Muscle layer of colon (tissue), 2 donors: ENCODE results near the gene CBX6.

Experiments
- H3K27ac ChIP-seq: one replicate; pipeline ENCODE4 v1.7.0; 2013; ENCODE audit warnings: low read depth, mild to moderate bottlenecking, low read length, moderate library complexity
- H3K27me3 ChIP-seq, 2 donors: one replicate each; pipeline ENCODE4 v1.7.0; 2013; ENCODE audit warnings: low read length in 2 of 2, mild to moderate bottlenecking in 2 of 2; ENCODE audit not compliant: insufficient read depth in 2 of 2, control insufficient read depth in 1 of 2
- H3K36me3 ChIP-seq: one replicate; pipeline ENCODE4 v1.7.0; 2013; ENCODE audit warnings: mild to moderate bottlenecking, low read length; ENCODE audit not compliant: insufficient read depth
- H3K4me1 ChIP-seq: one replicate; pipeline ENCODE4 v1.7.0; 2013; ENCODE audit warnings: mild to moderate bottlenecking, low read length; ENCODE audit not compliant: insufficient read depth
- H3K4me3 ChIP-seq, 2 donors: one replicate each; pipeline ENCODE4 v1.7.0; 2013; ENCODE audit warnings: low read length in 2 of 2, low read depth in 1 of 2, mild to moderate bottlenecking in 1 of 2, moderate library complexity in 1 of 2
- H3K9ac ChIP-seq: one replicate; pipeline ENCODE4 v1.7.0; 2013; ENCODE audit warnings: low read length
- H3K9me3 ChIP-seq: one replicate; pipeline ENCODE4 v1.7.0; 2013; ENCODE audit warnings: mild to moderate bottlenecking, low read length
- donor health status: abdominal sarcoma.
- donor health status: Adenocarcinoma of cecum.

CBX6 gene

GRCh38 chr22:38843201-38843656, 28.8 kb downstream of the CBX6 start:
- Histone ChIP-seq H3K4me1 (peaks cover 6% of the 10 kb centered on the region), H3K27me3 (peaks cover 0 to 12% of the 10 kb centered on the region in 2 donors), H3K9me3 (no peaks in the 10 kb centered on the region), H3K4me3 (peak overlapping the region; percentile 49), H3K27ac (peak overlapping the region; percentile 49), H3K9ac (peak overlapping the region; percentile 33), H3K36me3 (no peaks in the 10 kb centered on the region)

- no peaks in the 10 kb centered on the region for H3K9me3 ChIP-seq
- no peaks in the 10 kb centered on the region for H3K36me3 ChIP-seq
- peak overlapping the region; percentile 49 for H3K27ac ChIP-seq
- H3K9ac ChIP-seq: peak overlapping the region; percentile 33
- H3K27me3 ChIP-seq: peaks cover 0 to 12% of the 10 kb centered on the region in 2 donors
- peaks cover 6% of the 10 kb centered on the region for H3K4me1 ChIP-seq
- peak overlapping the region; percentile 49 for H3K4me3 ChIP-seq
These were observed 29.4 kb downstream of the CBX6 start for GRCh38 chr22:38842512-38843200.

- Histone ChIP-seq H3K36me3 (no peaks in the 10 kb centered on the region), H3K9ac (no peak overlapping the region), H3K27ac (no peak overlapping the region), H3K27me3 (peaks cover 0 to 12% of the 10 kb centered on the region in 2 donors), H3K4me1 (peaks cover 6% of the 10 kb centered on the region), H3K4me3 (no peak overlapping the region), H3K9me3 (no peaks in the 10 kb centered on the region)
These were observed 30.4 kb downstream of the CBX6 start for GRCh38 chr22:38841635-38842034.

- H3K4me3 ChIP-seq: no peak overlapping the region
- no peak overlapping the region for H3K9ac ChIP-seq
- peaks cover 6% of the 10 kb centered on the region for H3K4me1 ChIP-seq
- H3K36me3 ChIP-seq: peaks cover 3% of the 10 kb centered on the region
- peaks cover 0 to 12% of the 10 kb centered on the region in 2 donors for H3K27me3 ChIP-seq
- H3K27ac ChIP-seq: no peak overlapping the region
- no peaks in the 10 kb centered on the region for H3K9me3 ChIP-seq
These were observed 30.8 kb downstream of the CBX6 start for GRCh38 chr22:38841211-38841610.

GRCh38 chr22:38840129-38840528, 31.9 kb downstream of the CBX6 start:
- H3K4me3 ChIP-seq: no peak overlapping the region
- peaks cover 4% of the 10 kb centered on the region for H3K36me3 ChIP-seq
- no peak overlapping the region for H3K27ac ChIP-seq
- H3K9ac ChIP-seq: no peak overlapping the region
- H3K27me3 ChIP-seq: peaks cover 0 to 12% of the 10 kb centered on the region in 2 donors
- no peaks in the 10 kb centered on the region for H3K9me3 ChIP-seq
- peaks cover 6% of the 10 kb centered on the region for H3K4me1 ChIP-seq

GRCh38 chr22:38839686-38840085, 32.3 kb downstream of the CBX6 start:
- Histone ChIP-seq H3K4me3 (no peak overlapping the region), H3K9me3 (no peaks in the 10 kb centered on the region), H3K9ac (no peak overlapping the region), H3K27ac (no peak overlapping the region), H3K4me1 (peaks cover 6% of the 10 kb centered on the region), H3K36me3 (peaks cover 4% of the 10 kb centered on the region), H3K27me3 (peaks cover 0 to 12% of the 10 kb centered on the region in 2 donors)

GRCh38 chr22:38837414-38837928, 34.5 kb downstream of the CBX6 start:
- Histone ChIP-seq H3K36me3 (peaks cover 4% of the 10 kb centered on the region), H3K27ac (no peak overlapping the region), H3K4me1 (peaks cover under 1% of the 10 kb centered on the region), H3K9me3 (no peaks in the 10 kb centered on the region), H3K4me3 (no peak overlapping the region), H3K9ac (no peak overlapping the region), H3K27me3 (peaks cover 0 to 12% of the 10 kb centered on the region in 2 donors)

- Histone ChIP-seq H3K27ac (no peak overlapping the region), H3K36me3 (peaks cover 4% of the 10 kb centered on the region), H3K4me1 (no peaks in the 10 kb centered on the region), H3K9me3 (no peaks in the 10 kb centered on the region), H3K9ac (no peak overlapping the region), H3K4me3 (no peak overlapping the region), H3K27me3 (peaks cover 0 to 5% of the 10 kb centered on the region in 2 donors)
These were observed 36.1 kb downstream of the CBX6 start for GRCh38 chr22:38835888-38836301.

GRCh38 chr22:38834991-38835390, 37.0 kb downstream of the CBX6 start:
- no peak overlapping the region for H3K27ac ChIP-seq
- H3K27me3 ChIP-seq: no peaks in the 10 kb centered on the region
- H3K36me3 ChIP-seq: peaks cover 4% of the 10 kb centered on the region
- H3K9ac ChIP-seq: no peak overlapping the region
- H3K9me3 ChIP-seq: no peaks in the 10 kb centered on the region
- H3K4me1 ChIP-seq: no peaks in the 10 kb centered on the region
- no peak overlapping the region for H3K4me3 ChIP-seq

GRCh38 chr22:38834215-38834953, 37.6 kb downstream of the CBX6 start:
- Histone ChIP-seq H3K4me1 (no peaks in the 10 kb centered on the region), H3K9me3 (no peaks in the 10 kb centered on the region), H3K9ac (no peak overlapping the region), H3K27me3 (no peaks in the 10 kb centered on the region), H3K4me3 (no peak overlapping the region), H3K36me3 (peaks cover 4% of the 10 kb centered on the region), H3K27ac (no peak overlapping the region)

GRCh38 chr22:38833061-38833460, 39.0 kb downstream of the CBX6 start:
- Histone ChIP-seq H3K27me3 (no peaks in the 10 kb centered on the region), H3K9me3 (no peaks in the 10 kb centered on the region), H3K36me3 (peaks cover 4% of the 10 kb centered on the region), H3K4me3 (no peak overlapping the region), H3K4me1 (no peaks in the 10 kb centered on the region), H3K27ac (no peak overlapping the region), H3K9ac (no peak overlapping the region)
